Measurements from ENCODE around the gene C16orf90.

Gene C16orf90

GRCh38 chr16:3465911-3466584 lies 29.2 kb downstream of the C16orf90 start:
- no peak for DNase-seq (ENCODE audit: low read depth, low spot score)

- no peak for DNase-seq (ENCODE audit: low read depth, low spot score)
These were observed 30.0 kb downstream of the C16orf90 start for GRCh38 chr16:3465301-3465700.

GRCh38 chr16:3461151-3461550 lies 34.1 kb downstream of the C16orf90 start:
- DNase-seq (ENCODE audit: low read depth, low spot score): no peak

- DNase-seq (ENCODE audit: low read depth, low spot score): no peak
These were observed 34.7 kb downstream of the C16orf90 start for GRCh38 chr16:3460585-3460984.

GRCh38 chr16:3460121-3460520 lies 35.2 kb downstream of the C16orf90 start:
- no peak for DNase-seq (ENCODE audit: low read depth, low spot score)

GRCh38 chr16:3459401-3460090 lies 35.7 kb downstream of the C16orf90 start:
- peak; percentile 17 for DNase-seq (ENCODE audit: low read depth, low spot score)

GRCh38 chr16:3458852-3459361 lies 36.4 kb downstream of the C16orf90 start:
- no peak for DNase-seq (ENCODE audit: low read depth, low spot score)

- DNase-seq (ENCODE audit: low read depth, low spot score): peak; percentile 70
These were observed 36.9 kb downstream of the C16orf90 start for GRCh38 chr16:3458278-3458851.

- DNase-seq (ENCODE audit: low read depth, low spot score): peak; percentile 95
These were observed 37.6 kb downstream of the C16orf90 start for GRCh38 chr16:3457434-3458252.

GRCh38 chr16:3454631-3455147 lies 40.6 kb downstream of the C16orf90 start:
- no peak for DNase-seq (ENCODE audit: low read depth, low spot score)

- peak; percentile 72 for DNase-seq (ENCODE audit: low read depth, low spot score)
These were observed 41.2 kb downstream of the C16orf90 start for GRCh38 chr16:3454093-3454492.

GRCh38 chr16:3444032-3444388 lies 51.3 kb downstream of the C16orf90 start:
- DNase-seq (ENCODE audit: low read depth, low spot score): peak; percentile 58
